Left lung (tissue), 14 donors: ENCODE data around the gene TMC8. TPM values are rescaled to one million over a fixed set of nuclear protein-coding genes. Genes with fewer than 3 reads are reported as not detected.
A peak's percentile ranks its signal among the peaks of the same experiment; 100 is the strongest.
"Not testable (repeated sequence)": the region's sequence is repeated elsewhere in the genome, so short reads cannot be mapped to it uniquely, and the experiment has no call there.

Experiments
- ATAC-seq: fragments of 200-7000 bp; cut with Tn5 transposase; one replicate; pipeline ENCODE4 v1.9.1; 2020; ENCODE audit warnings: moderate library complexity
- DNase-seq, 4 donors: peaks; one replicate each; pipeline ENCODE4 v3.0.0-alpha.2; 2013 to 2020
- H3K27ac ChIP-seq, 2 donors: fragments of 200-600 bp; sonication (generic) in 1 of 2; one replicate each; pipeline versions ENCODE4 v1.5.0 to v1.8.0; 2020 to 2021
- H3K27me3 ChIP-seq, 2 donors: fragments of 200-600 bp; sonication (generic) in 1 of 2; one replicate each; pipeline versions ENCODE4 v1.5.0 to v1.8.0; 2020 to 2021
- H3K36me3 ChIP-seq, 2 donors: fragments of 200-600 bp; sonication (generic) in 1 of 2; one replicate each; pipeline versions ENCODE4 v1.5.0 to v1.8.0; 2020 to 2021
- H3K4me1 ChIP-seq, 2 donors: fragments of 200-600 bp; one replicate each; pipeline ENCODE4 v1.8.0; 2021
- H3K4me3 ChIP-seq, 2 donors: fragments of 200-600 bp; sonication (generic) in 1 of 2; one replicate each; pipeline versions ENCODE4 v1.5.0 to v1.8.0; 2020 to 2021; ENCODE audit warnings: mild to moderate bottlenecking in 1 of 2
- H3K9me3 ChIP-seq, 2 donors: fragments of 200-600 bp; sonication (generic) in 1 of 2; one replicate each; pipeline versions ENCODE4 v1.5.0 to v1.8.0; 2020 to 2021
- CTCF ChIP-seq, 2 donors: fragments of 200-600 bp; sonication (generic) in 1 of 2; IDR thresholded peaks; one replicate each; pipeline versions ENCODE4 v1.5.0 to v1.8.0; 2021; ENCODE audit warnings: antibody characterized with exemption in 2 of 2
- intact Hi-C, 2 donors: fragments of 100-400 bp; cut with DNase I; formaldehyde crosslinking; loops; one replicate each; pipeline versions ENCODE4 v1.11.2 to v1.14.2; 2022
- long read RNA-seq, 12 donors: library from polyadenylated mRNA in 2 of 12; unstranded in 2 of 12; transcript quantifications; one replicate each; pipeline ENCODE4 v2.0.0 and lab custom pipeline, GENCODE V29; 2019 to 2026
- polyA plus RNA-seq, 6 donors: library from polyadenylated mRNA; unstranded; fragments of 120-200 nt; gene quantifications; one replicate each; pipeline ENCODE4 v1.2.1, GENCODE V29; 2013; ENCODE audit not compliant: insufficient read length in 6 of 6
- total RNA-seq, 2 donors: library from RNA; stranded (reverse); fragmentation: NEBNext Ultra II Directional; extraction: Animal tissue kit (Norgen Biotek cat#: 25700); gene quantifications; one replicate each; pipeline ENCODE4 v1.2.1, GENCODE V29; 2021
- donor health status: DM: no; HTN: yes; CAD: no.
- donor health status: DM: no; HTN: no; CAD: no.

The TMC8 gene
- total RNA-seq (10 to 100 TPM; 14.7 to 37.3 TPM), polyA plus RNA-seq (1 to 10 TPM; 4.1 to 6.6 (median 5.4) TPM)
- long read RNA-seq, donor 1 = 0 reads
- long read RNA-seq, donor 2 = 0 reads
- long read RNA-seq, donor 3 = 0 reads
- long read RNA-seq, donor 4, partial matches to known transcripts = 0 of 1 reads
- long read RNA-seq, donor 4, other reads (novel, unspliced or antisense) = 1 of 1 reads
- long read RNA-seq, donor 5, partial matches to known transcripts = 0 of 1 reads
- long read RNA-seq, donor 5, other reads (novel, unspliced or antisense) = 0 of 1 reads
- long read RNA-seq, donor 6, full-length matches to known transcripts = 2 of 2 reads
- long read RNA-seq, donor 6, partial matches to known transcripts = 0 of 2 reads
- long read RNA-seq, donor 6, other reads (novel, unspliced or antisense) = 0 of 2 reads
- long read RNA-seq, donor 7 = 0 reads
- long read RNA-seq, donor 8 = 0 reads
- long read RNA-seq, donor 9 = 0 reads
- long read RNA-seq, donor 10, partial matches to known transcripts = 0 of 3 reads
- long read RNA-seq, donor 10, other reads (novel, unspliced or antisense) = 3 of 3 reads
- long read RNA-seq, donor 11 = 0 reads
- long read RNA-seq, donor 12 = 0 reads

DNA sequence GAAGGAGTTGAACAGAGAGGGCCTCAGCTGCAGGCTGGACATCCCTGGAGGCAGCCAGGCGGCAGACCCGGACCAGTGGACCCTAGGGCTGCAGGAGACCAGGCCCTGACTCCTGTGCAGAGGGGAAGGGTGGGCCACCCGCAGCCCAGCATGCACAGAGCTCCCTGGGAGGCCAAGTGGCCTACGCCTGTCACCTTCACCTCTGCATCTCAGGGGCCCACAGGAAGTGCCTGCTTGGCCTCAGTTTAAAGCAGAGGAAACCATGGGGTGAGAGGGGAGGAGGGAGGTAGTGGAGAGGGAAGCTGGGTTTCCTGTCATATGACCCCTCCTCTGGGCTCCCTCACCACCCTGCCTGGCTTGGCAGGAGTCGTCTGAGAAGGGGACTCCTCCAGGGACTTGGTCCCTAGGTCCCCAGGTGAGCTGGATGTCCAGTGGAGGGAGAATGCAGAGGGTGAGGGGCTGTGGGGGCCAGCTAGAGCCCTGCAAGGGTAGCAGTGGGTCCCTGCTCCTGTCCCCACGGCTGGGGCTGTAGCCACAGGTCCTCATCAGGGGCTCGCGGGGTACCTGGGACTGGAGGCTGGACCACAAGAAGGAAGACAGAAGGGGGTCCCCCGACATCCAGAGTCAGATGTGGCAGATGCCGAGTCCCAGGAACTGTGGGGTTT lies at the start of gene TMC8:
TMC8 (plus strand) TSS at position 335 of the 665 bp plus-strand sequence. CDS start 818 bp downstream, outside the sequence.
- DNase-seq (peak in 2 of 4 donors; percentile 75 to 81), ATAC-seq (peak; percentile 2)
- Histone ChIP-seq H3K4me1 (peaks cover 30 to 87% of the 10 kb centered on the region in 2 donors), H3K36me3 (peaks cover 0 to 23% of the 10 kb centered on the region in 2 donors), H3K27me3 (peaks cover 0 to 12% of the 10 kb centered on the region in 2 donors), H3K9me3 (no peaks in the 10 kb centered on the region), H3K4me3 (peak within 1 kb of the TSS; percentile 34 to 94), H3K27ac (peak within 1 kb of the TSS; percentile 90 to 93)
- TF ChIP-seq CTCF (IDR thresholded peaks at IDR 0.05) = no peak
- intact Hi-C loops = no loop called here

DNA sequence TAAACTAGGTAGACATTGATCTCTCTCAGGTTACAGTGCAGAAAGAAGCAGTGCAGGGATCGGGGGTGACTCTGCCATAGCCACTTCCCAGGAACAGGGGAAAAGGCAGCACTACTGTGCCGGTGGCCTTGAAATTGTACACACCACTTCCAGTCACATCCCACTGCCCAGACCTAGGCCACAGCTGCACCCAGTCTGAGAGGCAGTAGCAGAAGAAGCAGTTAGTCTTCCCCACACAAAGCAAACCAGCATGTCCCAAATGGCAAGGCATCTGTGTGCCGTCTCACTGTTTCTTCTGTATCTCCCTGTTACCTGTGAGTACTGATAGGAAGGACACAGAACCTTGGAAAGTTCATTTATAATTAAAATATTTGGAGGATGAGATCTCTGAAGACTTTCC lies 49.0 kb upstream of the TMC8 start:
- Histone ChIP-seq H3K4me3 (no peak overlapping the region), H3K27ac (no peak overlapping the region), H3K9me3 (no peaks in the 10 kb centered on the region), H3K4me1 (no peaks in the 10 kb centered on the region), H3K36me3 (peaks cover 0 to 78% of the 10 kb centered on the region in 2 donors), H3K27me3 (no peaks in the 10 kb centered on the region)
- intact Hi-C loops = no loop called here
- DNase-seq (no peak), ATAC-seq (no peak)
- no peak for TF ChIP-seq CTCF (IDR thresholded peaks at IDR 0.05)

DNA sequence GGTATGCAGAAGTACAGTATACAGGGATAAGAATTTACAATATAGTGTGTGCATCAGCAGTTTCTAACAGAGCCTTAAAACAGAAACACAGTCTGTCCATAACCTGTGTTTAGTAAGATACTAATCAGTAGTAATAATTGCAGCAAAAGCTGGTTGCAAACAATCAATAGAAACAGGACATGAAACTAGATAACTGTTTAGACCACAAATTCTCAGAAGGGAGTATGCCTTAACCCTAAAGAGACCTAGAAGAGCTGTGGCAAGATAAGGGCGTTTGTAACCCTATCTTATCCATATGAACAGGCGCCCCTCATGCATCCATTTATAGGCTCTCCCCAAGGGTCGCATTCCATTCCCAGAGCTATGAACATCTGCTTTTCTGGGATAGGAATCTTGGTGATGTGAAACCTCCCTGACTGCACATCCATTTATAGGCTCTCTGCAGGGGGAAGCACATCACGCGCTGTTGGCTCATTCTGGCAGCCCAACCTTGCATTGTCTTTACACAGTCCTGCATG lies 48.2 kb upstream of the TMC8 start:
- peaks cover 0 to 78% of the 10 kb centered on the region in 2 donors for H3K36me3 ChIP-seq
- intact Hi-C loops = not testable (repeated sequence)

GRCh38 chr17:78082988-78083387 lies 47.6 kb upstream of the TMC8 start:
- TF ChIP-seq CTCF (IDR thresholded peaks at IDR 0.05) = no peak

More for the DNA sequence above, 48.2 kb upstream of the TMC8 start:
- not testable (repeated sequence) for H3K4me1 ChIP-seq, H3K4me3 ChIP-seq, DNase-seq, H3K9me3 ChIP-seq, H3K27ac ChIP-seq, ATAC-seq, H3K27me3 ChIP-seq

DNA sequence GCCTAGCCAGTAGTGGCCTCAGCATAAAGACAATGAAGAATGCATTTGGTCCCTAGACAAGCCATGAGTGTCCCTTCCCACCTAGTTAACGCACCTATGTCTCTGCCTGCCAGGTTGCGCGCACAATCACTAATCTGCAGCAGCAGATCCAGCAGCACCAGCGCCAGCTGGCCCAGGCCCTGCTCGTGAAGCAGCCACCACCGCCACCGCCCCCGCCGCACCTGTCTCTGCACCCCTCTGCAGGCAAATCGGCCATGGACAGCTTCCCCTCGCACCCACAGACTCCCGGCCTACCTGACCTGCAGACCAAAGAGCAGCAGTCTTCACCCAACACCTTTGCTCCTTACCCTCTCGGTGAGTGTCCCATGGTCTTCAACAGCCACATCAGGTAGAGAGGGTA lies 43.8 kb upstream of the TMC8 start:
- no peak for ATAC-seq
- no peaks in the 10 kb centered on the region for H3K9me3 ChIP-seq
- no peak for TF ChIP-seq CTCF (IDR thresholded peaks at IDR 0.05)
- H3K4me1 ChIP-seq = peaks cover 0 to 11% of the 10 kb centered on the region in 2 donors
- no peak overlapping the region for H3K4me3 ChIP-seq
- no peak overlapping the region for H3K27ac ChIP-seq
- DNase-seq = no peak
- intact Hi-C loops = no loop called here
- no peaks in the 10 kb centered on the region for H3K27me3 ChIP-seq
- H3K36me3 ChIP-seq = peaks cover 0 to 78% of the 10 kb centered on the region in 2 donors

More at GRCh38 chr17:78082988-78083387, 47.6 kb upstream of the TMC8 start:
- H3K27me3 ChIP-seq = no peaks in the 10 kb centered on the region
- H3K36me3 ChIP-seq = peaks cover 0 to 78% of the 10 kb centered on the region in 2 donors
- no peak overlapping the region for H3K27ac ChIP-seq
- no peaks in the 10 kb centered on the region for H3K9me3 ChIP-seq
- no peak overlapping the region for H3K4me3 ChIP-seq
- intact Hi-C loops = no loop called here
- no peaks in the 10 kb centered on the region for H3K4me1 ChIP-seq
- ATAC-seq (no peak), DNase-seq (no peak)
